Panc1 (cell line): ENCODE results near the gene CDH23. TPM values are rescaled to one million over a fixed set of nuclear protein-coding genes. Genes with fewer than 3 reads are reported as not detected.

ENCODE experiments used
- ATAC-seq: fragments of 200-7000 bp; cut with Tn5 transposase; 2 replicates; pipeline ENCODE4 v1.9.1; 2020; ENCODE audit warnings: mild to moderate bottlenecking, moderate library complexity
- BruUV-seq: library from RNA; stranded (reverse); fragments of 400-500 nt; replicated peaks from 2 replicates; lab custom pipeline; 2021; lab: Mats Ljungman, UMichigan
- CTCF ChIA-PET: fragments of 300-600 bp; sonication (Branson Sonifier 250); formaldehyde crosslinking; loops from one replicate; lab custom pipeline; 2022; ENCODE audit warnings: antibody characterized with exemption; lab: Charles Lee
- POLR2A ChIA-PET: fragments of 300-600 bp; sonication (Branson Sonifier 250); formaldehyde crosslinking; loops from one replicate; lab custom pipeline; 2022; ENCODE audit warnings: antibody characterized with exemption; lab: Charles Lee
- DNase-seq: peaks from one replicate; pipeline ENCODE4 v3.0.0-alpha.2; 2010; ENCODE audit warnings: low read depth, low spot score
- H3K27ac ChIP-seq: 2 replicates; pipeline ENCODE4 v1.5.1; 2011; ENCODE audit warnings: mild to moderate bottlenecking, low read length, inconsistent platforms
- H3K27me3 ChIP-seq: fragments of 200-500 bp; sonication (Bioruptor generic); 2 replicates; pipeline ENCODE4 v1.6.0; 2014; ENCODE audit warnings: low read length, inconsistent platforms; ENCODE audit not compliant: control insufficient read depth, insufficient read depth
- H3K36me3 ChIP-seq: fragments of 200-500 bp; sonication (Bioruptor generic); 2 replicates; pipeline ENCODE4 v1.5.1; 2014; ENCODE audit warnings: inconsistent platforms, mild to moderate bottlenecking, low read length, moderate library complexity; ENCODE audit not compliant: control insufficient read depth, insufficient read depth
- H3K4me1 ChIP-seq: 2 replicates; pipeline ENCODE4 v1.5.1; 2011; ENCODE audit warnings: inconsistent platforms, mild to moderate bottlenecking, low read length, moderate library complexity; ENCODE audit not compliant: control insufficient read depth, insufficient read depth
- H3K4me3 ChIP-seq, 2 experiments: 2 replicates each; pipeline ENCODE4 v1.5.1; 2011 to 2012; ENCODE audit warnings: low read depth in 2 of 2, low read length in 2 of 2, mild to moderate bottlenecking in 2 of 2, inconsistent platforms in 1 of 2, moderate library complexity in 1 of 2
- H3K9me3 ChIP-seq: fragments of 200-500 bp; sonication (Bioruptor generic); 2 replicates; pipeline ENCODE4 v1.5.1; 2014; ENCODE audit warnings: low read depth, mild to moderate bottlenecking, inconsistent platforms, low read length, moderate library complexity; ENCODE audit not compliant: control insufficient read depth, insufficient read depth
- POLR2AphosphoS5 ChIP-seq: IDR thresholded peaks from 2 replicates; pipeline ENCODE4 v1.6.1; 2012; ENCODE audit warnings: mild to moderate bottlenecking, low read depth, low read length, moderate library complexity
- SIN3A ChIP-seq: IDR thresholded peaks from 2 replicates; pipeline ENCODE4 v1.6.1; 2012; ENCODE audit warnings: low read depth, mild to moderate bottlenecking, low read length, moderate library complexity, borderline replicate concordance; ENCODE audit not compliant: insufficient read depth
- TCF7L2 ChIP-seq: IDR thresholded peaks from 2 replicates; pipeline ENCODE4 v1.6.1; 2011; ENCODE audit warnings: mild to moderate bottlenecking, low read depth, low read length, inconsistent platforms
- in situ Hi-C: cut with HindIII; loops from 2 replicates; pipeline ENCODE4 v1.10.0; 2016; ENCODE audit warnings: low sequenced_read_pairs, low pct_unique_long_range_greater_than_20kb
- intact Hi-C: fragments of 100-400 bp; cut with micrococcal nuclease; formaldehyde crosslinking; loops from one replicate; pipeline ENCODE4 v1.10.0; 2022; ENCODE audit not compliant: unreplicated experiment
- total RNA-seq: library from RNA; stranded (reverse); gene quantifications from one replicate; pipeline ENCODE4 v1.2.1, GENCODE V29; 2021; ENCODE audit not compliant: unreplicated experiment
- TF ChIP-seq, protein P1 (sequence below), 2 experiments: IDR thresholded peaks; 2 replicates each; pipeline ENCODE4 v1.6.1; 2011 to 2012; ENCODE audit warnings: low read depth in 2 of 2, control low read depth in 1 of 2, low read length in 1 of 2, mild to moderate bottlenecking in 1 of 2, moderate library complexity in 1 of 2; ENCODE audit not compliant: insufficient read depth in 1 of 2
- TF ChIP-seq, protein P2 (sequence below): fragments of 450-650 bp; IDR thresholded peaks from 2 replicates; pipeline ENCODE4 v1.5.1; 2017; ENCODE audit warnings: mild to moderate bottlenecking

CDH23 gene
- total RNA-seq, 1 experiment from 2014 or later = 2.7 TPM

DNA sequence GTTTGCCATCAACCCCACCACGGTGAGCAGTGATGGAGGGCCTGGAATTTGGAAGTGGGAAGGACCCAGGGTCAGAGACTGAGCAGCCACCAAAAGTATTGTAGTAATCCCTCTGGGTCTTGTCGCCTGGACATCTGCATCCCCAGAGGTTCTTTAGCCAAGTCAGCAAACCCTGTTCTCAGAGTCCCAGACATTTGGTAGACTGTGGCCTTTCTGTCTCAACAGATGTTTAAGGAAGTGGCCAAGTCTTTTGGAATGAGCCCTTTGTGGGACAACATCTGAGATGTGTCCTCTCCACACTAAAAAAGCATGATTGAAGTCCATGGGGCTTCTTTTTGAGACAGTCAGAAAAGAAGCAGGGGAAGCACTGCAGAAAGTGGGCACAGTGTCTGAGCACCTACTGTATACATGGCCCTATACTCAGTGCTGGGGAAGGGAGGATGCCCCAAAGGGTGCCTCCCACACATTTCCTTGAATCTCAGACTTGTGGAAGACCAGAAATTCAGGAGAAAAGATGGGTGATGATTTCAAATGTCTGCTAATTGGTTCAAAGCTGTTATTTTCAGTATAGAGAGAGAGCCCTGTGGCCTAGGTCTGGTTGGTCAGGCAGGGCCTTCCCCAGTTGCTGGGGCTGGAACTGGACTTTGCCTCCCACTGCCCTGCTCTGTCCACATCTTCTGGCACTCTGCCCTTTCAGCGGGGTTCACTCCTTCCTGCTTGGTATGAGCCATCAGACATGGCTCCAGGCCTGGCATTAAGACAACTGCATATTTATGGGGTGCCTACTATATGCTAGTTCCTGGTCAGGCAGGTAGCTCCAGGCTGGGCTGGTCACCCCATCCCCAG lies 403.1 kb downstream of the CDH23 start:
- H3K9me3 ChIP-seq = no peaks in the 10 kb centered on the region
- BruUV-seq = no TSS peak
- no peaks in the 10 kb centered on the region for H3K36me3 ChIP-seq
- ChIA-PET POLR2A (no interaction called here), CTCF (no interaction called here)
- no peaks in the 10 kb centered on the region for H3K4me1 ChIP-seq
- no peaks in the 10 kb centered on the region for H3K27me3 ChIP-seq
- H3K27ac ChIP-seq = no peak overlapping the region
- H3K4me3 ChIP-seq = no peak overlapping the region
- TF ChIP-seq, protein P1, sequence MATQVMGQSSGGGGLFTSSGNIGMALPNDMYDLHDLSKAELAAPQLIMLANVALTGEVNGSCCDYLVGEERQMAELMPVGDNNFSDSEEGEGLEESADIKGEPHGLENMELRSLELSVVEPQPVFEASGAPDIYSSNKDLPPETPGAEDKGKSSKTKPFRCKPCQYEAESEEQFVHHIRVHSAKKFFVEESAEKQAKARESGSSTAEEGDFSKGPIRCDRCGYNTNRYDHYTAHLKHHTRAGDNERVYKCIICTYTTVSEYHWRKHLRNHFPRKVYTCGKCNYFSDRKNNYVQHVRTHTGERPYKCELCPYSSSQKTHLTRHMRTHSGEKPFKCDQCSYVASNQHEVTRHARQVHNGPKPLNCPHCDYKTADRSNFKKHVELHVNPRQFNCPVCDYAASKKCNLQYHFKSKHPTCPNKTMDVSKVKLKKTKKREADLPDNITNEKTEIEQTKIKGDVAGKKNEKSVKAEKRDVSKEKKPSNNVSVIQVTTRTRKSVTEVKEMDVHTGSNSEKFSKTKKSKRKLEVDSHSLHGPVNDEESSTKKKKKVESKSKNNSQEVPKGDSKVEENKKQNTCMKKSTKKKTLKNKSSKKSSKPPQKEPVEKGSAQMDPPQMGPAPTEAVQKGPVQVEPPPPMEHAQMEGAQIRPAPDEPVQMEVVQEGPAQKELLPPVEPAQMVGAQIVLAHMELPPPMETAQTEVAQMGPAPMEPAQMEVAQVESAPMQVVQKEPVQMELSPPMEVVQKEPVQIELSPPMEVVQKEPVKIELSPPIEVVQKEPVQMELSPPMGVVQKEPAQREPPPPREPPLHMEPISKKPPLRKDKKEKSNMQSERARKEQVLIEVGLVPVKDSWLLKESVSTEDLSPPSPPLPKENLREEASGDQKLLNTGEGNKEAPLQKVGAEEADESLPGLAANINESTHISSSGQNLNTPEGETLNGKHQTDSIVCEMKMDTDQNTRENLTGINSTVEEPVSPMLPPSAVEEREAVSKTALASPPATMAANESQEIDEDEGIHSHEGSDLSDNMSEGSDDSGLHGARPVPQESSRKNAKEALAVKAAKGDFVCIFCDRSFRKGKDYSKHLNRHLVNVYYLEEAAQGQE (IDR thresholded peaks at IDR 0.05; ENCODE audit: insufficient read depth in 1 of 2, low read depth in 2 of 2, low read length in 1 of 2) = no peak
- ATAC-seq (no peak), DNase-seq (no peak)
- in situ Hi-C loops (no loop called here), intact Hi-C loops (no loop called here)

DNA sequence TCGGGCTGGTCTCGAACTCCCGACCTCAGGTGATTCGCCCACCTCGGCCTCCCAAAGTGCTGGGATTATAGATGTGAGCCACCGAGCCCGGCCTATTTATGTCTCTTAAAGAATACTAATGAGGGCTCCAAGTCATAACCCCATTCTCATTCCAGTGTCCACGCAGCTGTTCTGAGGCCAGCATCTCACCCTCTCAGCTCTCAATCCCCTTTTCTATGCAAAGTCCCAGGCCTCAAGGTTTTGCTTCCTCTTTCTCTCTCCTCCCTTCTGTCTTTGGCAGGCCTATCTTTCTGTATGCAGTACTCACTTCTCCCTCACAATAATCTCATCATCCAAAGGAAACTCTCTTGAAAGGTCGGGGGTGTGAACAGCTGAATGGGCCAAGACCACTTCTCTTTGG lies 404.6 kb downstream of the CDH23 start:
- in situ Hi-C loops = no loop called here
- CTCF ChIA-PET = no interaction called here

More for the DNA sequence above, 404.6 kb downstream of the CDH23 start:
- no peak overlapping the region for H3K4me3 ChIP-seq
- no peaks in the 10 kb centered on the region for H3K27me3 ChIP-seq
- BruUV-seq = no TSS peak
- no peaks in the 10 kb centered on the region; the same call in 1 of the 2 replicates for H3K4me1 ChIP-seq
- no peaks in the 10 kb centered on the region for H3K9me3 ChIP-seq
- POLR2A ChIA-PET = no interaction called here
- TF ChIP-seq, protein P1 (IDR thresholded peaks at IDR 0.05; ENCODE audit: insufficient read depth in 1 of 2, low read depth in 2 of 2, low read length in 1 of 2) = no peak
- TF ChIP-seq SIN3A (no peak), POLR2AphosphoS5 (no peak), TCF7L2 (no peak)
- TF ChIP-seq, protein P2, sequence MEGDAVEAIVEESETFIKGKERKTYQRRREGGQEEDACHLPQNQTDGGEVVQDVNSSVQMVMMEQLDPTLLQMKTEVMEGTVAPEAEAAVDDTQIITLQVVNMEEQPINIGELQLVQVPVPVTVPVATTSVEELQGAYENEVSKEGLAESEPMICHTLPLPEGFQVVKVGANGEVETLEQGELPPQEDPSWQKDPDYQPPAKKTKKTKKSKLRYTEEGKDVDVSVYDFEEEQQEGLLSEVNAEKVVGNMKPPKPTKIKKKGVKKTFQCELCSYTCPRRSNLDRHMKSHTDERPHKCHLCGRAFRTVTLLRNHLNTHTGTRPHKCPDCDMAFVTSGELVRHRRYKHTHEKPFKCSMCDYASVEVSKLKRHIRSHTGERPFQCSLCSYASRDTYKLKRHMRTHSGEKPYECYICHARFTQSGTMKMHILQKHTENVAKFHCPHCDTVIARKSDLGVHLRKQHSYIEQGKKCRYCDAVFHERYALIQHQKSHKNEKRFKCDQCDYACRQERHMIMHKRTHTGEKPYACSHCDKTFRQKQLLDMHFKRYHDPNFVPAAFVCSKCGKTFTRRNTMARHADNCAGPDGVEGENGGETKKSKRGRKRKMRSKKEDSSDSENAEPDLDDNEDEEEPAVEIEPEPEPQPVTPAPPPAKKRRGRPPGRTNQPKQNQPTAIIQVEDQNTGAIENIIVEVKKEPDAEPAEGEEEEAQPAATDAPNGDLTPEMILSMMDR = no peak
- H3K36me3 ChIP-seq = no peaks in the 10 kb centered on the region
- no peak for DNase-seq
- no peak for ATAC-seq
- intact Hi-C loops = no loop called here
- no peak overlapping the region for H3K27ac ChIP-seq
